HT1080 (cell line): ENCODE measurements around the gene MADCAM1. TPM values are rescaled to one million over a fixed set of nuclear protein-coding genes. Genes with fewer than 3 reads are reported as not detected.
"Not testable (repeated sequence)": the region's sequence is repeated elsewhere in the genome, so short reads cannot be mapped to it uniquely, and the experiment has no call there.

Experiments
- DNase-seq: peaks from one replicate; pipeline ENCODE4 v3.0.0-alpha.2; 2015; ENCODE audit warnings: low read depth
- polyA plus RNA-seq, 2 experiments: library from polyadenylated mRNA; depleted of rRNA; stranded (reverse); fragments of >200 nt; gene quantifications; 2 replicates each; pipeline ENCODE4 v1.2.3, GENCODE V29; 2015
- total RNA-seq: library from RNA; depleted of rRNA; stranded (reverse); fragments of >200 nt; shearing (Covaris generic); gene quantifications from 2 replicates; pipeline ENCODE4 v1.2.3, GENCODE V29; 2014; rRNA removed

The MADCAM1 gene
- total RNA-seq, result not detected in 2 replicates
- polyA plus RNA-seq (2015; cell fraction: cytosol; rRNA removed), result not detected in 2 replicates
- polyA plus RNA-seq (2015; cell fraction: nucleus; rRNA removed), result 0.79 and 1.0 TPM in 2 replicates

GRCh38 chr19:496112-496665 is at the start of gene MADCAM1:
MADCAM1 (plus strand) TSS chr19:496486; CDS start chr19:496500, 14 bp downstream.
- no peak for DNase-seq

DNA sequence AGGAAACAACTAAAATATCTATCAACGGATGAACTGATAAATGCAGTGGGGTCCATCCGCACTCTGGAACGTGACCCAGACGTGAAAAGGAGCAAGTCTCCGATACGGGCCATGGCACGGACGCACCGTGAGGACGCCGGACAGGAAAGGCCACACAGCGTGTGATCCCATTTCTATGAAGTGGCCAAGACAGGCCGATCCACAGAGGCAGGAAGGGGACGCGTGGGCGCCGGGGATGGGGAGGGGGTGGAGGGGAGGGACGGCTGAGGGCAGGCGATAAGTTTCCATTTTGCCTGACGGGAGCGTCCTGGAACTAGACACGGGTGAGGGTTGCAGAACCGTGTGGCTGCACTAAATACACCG is 49.2 kb upstream of the MADCAM1 start:
- DNase-seq, result no peak

- no peak for DNase-seq
Observed at GRCh38 chr19:447816-448560, 48.3 kb upstream of the MADCAM1 start.

DNA sequence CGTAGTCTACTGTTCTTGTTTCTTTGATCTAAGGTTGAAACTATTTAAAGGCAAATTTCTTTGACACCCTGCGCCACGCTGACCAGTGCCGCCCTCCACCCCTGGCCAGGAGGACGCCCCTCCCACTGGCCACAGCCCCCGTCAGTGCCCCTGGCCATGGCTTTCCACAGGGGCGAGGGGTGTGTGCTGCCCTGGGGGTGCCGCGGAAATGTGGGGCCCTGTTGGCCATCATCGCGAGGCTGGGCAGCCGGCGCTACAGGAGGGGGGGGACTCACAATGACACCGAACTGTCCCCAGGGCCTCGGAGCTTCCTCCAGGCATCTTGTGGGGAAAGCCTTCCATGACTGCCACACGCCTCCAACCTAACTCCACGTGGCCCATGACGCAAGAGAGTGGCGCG is 46.4 kb upstream of the MADCAM1 start:
- no peak for DNase-seq

GRCh38 chr19:450912-451481 is 45.3 kb upstream of the MADCAM1 start:
- DNase-seq, result not testable (repeated sequence)

- no peak for DNase-seq
Observed at GRCh38 chr19:452829-453228, 43.5 kb upstream of the MADCAM1 start.

DNA sequence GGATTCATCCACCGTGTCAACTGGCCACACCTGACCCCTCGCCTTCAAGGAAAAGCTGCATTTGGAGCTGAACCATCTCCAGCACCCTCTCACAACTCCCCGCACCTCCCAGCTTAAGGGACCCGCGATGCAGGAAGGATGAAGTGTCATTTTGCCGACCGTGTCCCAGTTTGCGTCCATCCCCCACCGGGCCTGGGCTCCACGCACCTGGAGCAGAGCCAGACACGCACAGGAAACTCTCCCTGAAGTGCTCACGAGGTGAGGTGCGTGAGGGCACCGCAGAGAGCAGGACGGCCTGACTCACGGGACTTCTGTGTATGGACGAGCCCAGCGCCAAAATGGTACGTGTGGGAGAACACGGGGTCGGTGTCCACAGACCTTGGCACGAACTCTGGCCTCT is 42.7 kb upstream of the MADCAM1 start:
- DNase-seq, result no peak

DNA sequence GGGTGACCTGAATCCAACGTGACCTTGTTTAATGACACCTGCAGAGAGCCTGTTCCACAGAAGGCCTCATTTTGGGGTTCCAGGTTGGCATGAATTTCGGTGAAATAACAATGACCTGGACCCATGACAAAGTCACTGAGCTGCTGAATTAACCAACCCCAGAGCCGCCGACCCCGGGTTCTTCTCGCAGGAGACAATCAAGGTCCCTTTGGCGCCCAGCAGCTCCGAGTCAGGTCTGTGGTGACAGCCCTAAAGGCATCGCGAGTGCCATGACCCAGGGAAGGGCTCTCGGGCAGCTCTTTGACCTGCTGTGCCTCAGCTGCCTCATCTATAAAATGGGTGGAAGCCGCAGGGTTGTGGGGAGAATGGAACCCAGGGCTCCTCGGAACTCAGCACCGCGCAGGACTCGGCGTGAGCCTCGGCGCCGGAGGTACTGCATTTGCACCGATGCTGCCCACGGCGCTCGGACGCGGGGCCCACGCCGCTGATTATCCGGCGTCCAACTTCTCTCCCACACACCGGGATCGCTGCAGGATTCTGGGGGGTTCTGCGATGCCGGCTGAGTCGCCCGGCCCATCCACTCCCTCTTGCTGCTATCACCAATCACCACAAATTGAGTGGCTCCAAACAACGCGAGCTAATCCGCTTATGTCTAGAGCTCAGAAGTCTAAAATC is 41.1 kb upstream of the MADCAM1 start:
- no peak for DNase-seq

GRCh38 chr19:455851-456546 is 40.3 kb upstream of the MADCAM1 start:
- DNase-seq, result no peak

DNA sequence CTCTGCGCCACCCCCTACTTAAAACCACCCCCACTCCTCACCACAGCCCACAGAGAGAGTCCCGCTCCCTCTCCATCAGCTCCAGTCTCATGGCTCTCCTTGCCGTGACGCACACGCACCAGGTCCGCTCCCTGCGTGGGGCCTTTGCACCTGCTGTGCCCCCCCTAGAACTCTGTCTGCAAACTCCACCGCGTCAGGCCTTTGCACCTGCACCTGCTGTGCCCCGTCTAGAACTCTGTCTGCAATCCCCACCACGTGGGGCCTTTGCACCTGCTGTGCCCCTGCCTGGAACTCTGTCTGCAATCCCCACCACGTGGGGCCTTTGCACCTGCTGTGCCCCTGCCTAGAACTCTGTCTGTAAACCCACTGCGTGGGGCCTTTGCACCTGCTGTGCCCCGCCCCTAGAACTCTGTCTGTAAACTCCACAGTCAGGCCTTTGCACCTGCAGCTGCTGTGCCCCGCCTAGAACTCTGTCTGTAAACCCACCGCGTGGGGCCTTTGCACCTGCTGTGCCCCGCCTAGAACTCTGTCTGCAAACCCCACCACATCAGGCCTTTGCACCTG is 39.7 kb upstream of the MADCAM1 start:
- DNase-seq, result no peak

- DNase-seq, result no peak
Observed at GRCh38 chr19:457636-458035, 38.6 kb upstream of the MADCAM1 start.

DNA sequence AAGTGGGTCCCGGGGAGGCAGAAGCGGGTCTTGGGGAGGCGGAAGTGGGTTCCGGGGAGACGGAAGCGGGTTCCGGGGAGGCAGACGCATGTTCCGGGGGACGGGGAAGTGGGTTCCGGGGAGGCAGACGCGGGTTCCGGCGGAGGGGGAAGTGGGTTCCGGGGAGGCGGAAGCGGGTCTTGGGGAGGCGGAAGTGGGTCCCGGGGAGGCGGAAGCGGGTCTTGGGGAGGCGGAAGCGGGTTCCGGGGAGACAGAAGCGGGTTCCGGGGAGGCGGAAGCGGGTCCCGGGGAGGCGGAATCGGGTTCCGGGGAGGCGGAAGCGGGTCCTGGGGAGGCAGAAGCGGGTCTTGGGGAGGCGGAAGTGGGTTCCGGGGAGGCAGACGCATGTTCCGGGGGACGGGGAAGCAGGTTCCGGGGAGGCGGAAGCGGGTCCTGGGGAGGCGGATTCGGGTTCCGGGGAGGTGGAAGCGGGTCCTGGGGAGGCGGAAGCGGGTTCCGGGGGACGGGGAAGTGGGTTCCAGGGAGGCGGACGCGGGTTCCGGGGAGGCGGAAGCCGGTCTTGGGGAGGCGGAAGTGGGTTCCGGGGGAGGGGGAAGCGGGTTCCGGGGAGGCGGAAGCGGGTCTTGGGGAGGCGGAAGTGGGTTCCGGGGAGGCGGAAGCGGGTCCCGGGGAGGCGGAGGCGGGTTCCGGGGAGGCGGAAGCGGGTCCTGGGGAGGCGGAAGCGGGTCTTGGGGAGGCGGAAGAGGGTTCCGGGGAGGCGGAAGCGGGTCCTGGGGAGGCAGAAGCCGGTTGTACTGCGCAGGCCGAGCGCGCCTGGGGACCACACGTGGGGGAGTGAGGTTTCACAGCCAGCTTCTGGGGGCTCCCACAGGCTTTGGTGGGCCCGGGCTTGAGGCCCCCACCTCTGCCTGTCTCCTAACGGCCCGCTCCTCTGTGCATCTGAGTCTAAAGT is 37.9 kb upstream of the MADCAM1 start:
- DNase-seq, result no peak

GRCh38 chr19:459724-460511 is 36.4 kb upstream of the MADCAM1 start:
- DNase-seq, result no peak

GRCh38 chr19:460877-461720 is 35.2 kb upstream of the MADCAM1 start, which contains the start of gene SHC2:
SHC2 (minus strand) TSS chr19:461033; CDS start chr19:460996, 37 bp downstream.
- DNase-seq, result no peak

DNA sequence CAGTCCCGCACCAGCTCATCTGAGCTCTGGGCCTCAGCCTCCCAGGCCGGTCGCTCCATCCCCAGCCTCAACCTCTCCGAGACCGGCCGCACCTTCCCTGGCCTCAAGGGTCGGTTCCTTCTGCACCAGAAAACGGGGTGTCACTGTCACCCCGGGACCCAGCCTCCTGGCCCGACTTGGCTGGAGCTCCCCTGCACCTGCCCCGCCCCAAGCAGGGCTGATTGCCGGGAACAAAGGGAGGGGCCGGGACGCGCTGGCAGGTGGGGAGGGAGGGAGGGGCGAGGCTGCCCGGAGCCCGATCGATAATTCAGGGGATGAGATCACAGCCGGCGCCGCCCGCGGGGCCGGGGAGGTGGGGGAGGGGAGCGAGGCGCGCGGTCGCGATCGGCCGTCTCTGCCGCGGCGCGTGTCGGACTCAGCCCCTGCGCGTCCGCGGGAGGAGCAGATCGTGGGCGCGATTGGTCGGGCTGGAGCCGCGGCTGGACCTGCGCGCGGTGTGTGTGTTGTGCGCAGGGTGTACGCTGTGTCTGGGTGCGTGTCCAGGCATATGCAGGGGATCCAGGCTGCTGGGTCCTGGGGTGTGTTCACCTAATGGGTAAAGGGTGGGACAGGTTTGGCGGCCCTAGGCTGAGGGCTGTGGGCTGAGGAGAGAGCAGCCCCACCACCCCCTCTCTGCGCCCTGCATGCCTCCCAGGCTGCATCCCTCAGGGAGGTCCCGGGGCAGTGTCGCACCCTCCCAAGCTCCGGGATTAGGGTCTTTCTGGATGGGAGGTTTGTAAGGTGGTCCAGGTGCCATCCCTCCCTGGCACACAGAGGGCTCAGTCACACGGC is 34.4 kb upstream of the MADCAM1 start:
- DNase-seq, result no peak

- no peak for DNase-seq
Observed at GRCh38 chr19:463483-464207, 32.6 kb upstream of the MADCAM1 start.

DNA sequence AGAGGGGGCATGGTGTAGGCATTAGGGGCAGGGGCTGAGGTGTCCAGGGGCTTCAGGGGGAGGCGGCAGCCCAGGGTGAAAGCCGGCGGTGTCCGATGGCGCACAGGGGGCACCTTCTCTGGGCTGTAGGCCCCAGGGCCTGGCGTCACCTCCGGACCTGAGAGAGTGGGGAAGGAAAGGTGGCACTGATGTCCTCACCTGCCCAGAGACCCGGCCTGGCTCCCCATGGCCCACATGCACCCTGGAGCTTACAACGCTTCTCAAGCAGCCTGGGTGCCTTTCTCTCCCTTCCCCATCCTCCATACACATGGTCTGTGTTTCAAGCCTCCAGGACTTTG is 32.1 kb upstream of the MADCAM1 start:
- no peak for DNase-seq
